T-helper 17 cell (primary cell): ENCODE data around the gene STK39. TPM values are rescaled to one million over a fixed set of nuclear protein-coding genes. Genes with fewer than 3 reads are reported as not detected.
"Not testable (repeated sequence)": the region's sequence is repeated elsewhere in the genome, so short reads cannot be mapped to it uniquely, and the experiment has no call there.

Experiments
- ATAC-seq: fragments of 150-1000 bp; cut with Tn5 transposase; 2 replicates; pipeline ENCODE4 v1.10.0; 2021; ENCODE audit warnings: mild to moderate bottlenecking, moderate library complexity
- DNase-seq, 3 donors: peaks; one replicate each; pipeline versions ENCODE4 v3.0.0 to v3.0.0-alpha.2; 2020 to 2021
- H3K9me3 ChIP-seq: one replicate; pipeline ENCODE4 v1.7.0; 2013; ENCODE audit warnings: low read length, mild to moderate bottlenecking; ENCODE audit not compliant: control insufficient read depth, poor library complexity, severe bottlenecking
- H3K27ac Mint-ChIP-seq: one replicate; pipeline ENCODE4 v1.8.0; 2022; ENCODE audit warnings: mild to moderate bottlenecking, moderate library complexity, mixed read lengths
- H3K27me3 Mint-ChIP-seq: one replicate; pipeline ENCODE4 v1.8.0; 2022; ENCODE audit warnings: mixed read lengths
- H3K36me3 Mint-ChIP-seq: one replicate; pipeline ENCODE4 v1.8.0; 2022; ENCODE audit warnings: low read depth, mixed read lengths
- H3K4me1 Mint-ChIP-seq: one replicate; pipeline ENCODE4 v1.8.0; 2022; ENCODE audit warnings: mild to moderate bottlenecking, mixed read lengths
- H3K4me3 Mint-ChIP-seq: one replicate; pipeline ENCODE4 v1.8.0; 2022; ENCODE audit warnings: mild to moderate bottlenecking, moderate library complexity, mixed read lengths
- total RNA-seq, 4 donors: library from RNA in 2 of 4; stranded (reverse) in 2 of 4; gene quantifications; one replicate each; pipeline ENCODE4 v1.2.3 and lab custom pipeline; 2022 to 2026

The STK39 gene
- total RNA-seq, 2 donors from 2014 or later: 24.1 to 26.1 TPM

GRCh38 chr2:168138374-168138773, 109.0 kb downstream of the STK39 start:
- H3K27me3 Mint-ChIP-seq: no peaks in the 10 kb centered on the region
- H3K4me3 Mint-ChIP-seq: no peak overlapping the region
- ATAC-seq: no peak
- peaks cover 17% of the 10 kb centered on the region for H3K4me1 Mint-ChIP-seq
- H3K36me3 Mint-ChIP-seq: peaks cover 13% of the 10 kb centered on the region
- no peaks in the 10 kb centered on the region for H3K9me3 ChIP-seq
- peak overlapping the region; percentile 66 for H3K27ac Mint-ChIP-seq
- no peak for DNase-seq

- Mint-ChIP-seq H3K27ac (peak overlapping the region; percentile 66), H3K27me3 (no peaks in the 10 kb centered on the region), H3K4me3 (no peak overlapping the region), H3K4me1 (peaks cover 15% of the 10 kb centered on the region), H3K36me3 (peaks cover 13% of the 10 kb centered on the region)
- no peaks in the 10 kb centered on the region for H3K9me3 ChIP-seq
- ATAC-seq (no peak), DNase-seq (no peak)
These were observed 109.8 kb downstream of the STK39 start for GRCh38 chr2:168137510-168138180.

GRCh38 chr2:168136392-168136977, 110.9 kb downstream of the STK39 start:
- ATAC-seq: peak; percentile 61
- Mint-ChIP-seq H3K27ac (no peak overlapping the region), H3K4me3 (no peak overlapping the region), H3K4me1 (peaks cover 21% of the 10 kb centered on the region), H3K27me3 (no peaks in the 10 kb centered on the region), H3K36me3 (peaks cover 19% of the 10 kb centered on the region)
- H3K9me3 ChIP-seq: no peaks in the 10 kb centered on the region
- no peak for DNase-seq

GRCh38 chr2:168135630-168136029, 111.8 kb downstream of the STK39 start:
- H3K36me3 Mint-ChIP-seq: peaks cover 19% of the 10 kb centered on the region
- peaks cover 21% of the 10 kb centered on the region for H3K4me1 Mint-ChIP-seq
- H3K27me3 Mint-ChIP-seq: no peaks in the 10 kb centered on the region
- ATAC-seq (no peak), DNase-seq (no peak)
- H3K9me3 ChIP-seq: no peaks in the 10 kb centered on the region
- no peak overlapping the region for H3K4me3 Mint-ChIP-seq
- H3K27ac Mint-ChIP-seq: no peak overlapping the region

DNA sequence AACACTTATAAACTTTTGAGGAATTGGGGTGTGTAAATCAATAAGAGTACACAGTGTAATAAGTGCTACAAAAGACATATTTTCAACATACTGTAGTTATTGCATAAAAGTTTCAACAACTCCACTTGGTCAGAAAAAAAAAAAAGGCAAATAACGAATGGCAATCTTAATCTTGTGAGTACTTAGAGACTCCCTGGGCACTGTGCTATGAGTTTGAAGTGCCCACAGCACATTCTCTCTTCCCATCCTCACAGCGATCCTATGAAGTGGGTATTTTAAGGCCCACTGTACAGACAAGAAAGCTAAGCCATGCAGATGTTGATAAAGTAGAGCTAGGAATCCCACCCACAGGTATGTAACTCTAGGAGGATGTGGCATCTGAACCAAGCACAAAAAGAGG, 112.3 kb downstream of the STK39 start:
- H3K27ac Mint-ChIP-seq: no peak overlapping the region
- H3K9me3 ChIP-seq: no peaks in the 10 kb centered on the region
- H3K4me3 Mint-ChIP-seq: no peak overlapping the region
- peaks cover 19% of the 10 kb centered on the region for H3K36me3 Mint-ChIP-seq
- peaks cover 21% of the 10 kb centered on the region for H3K4me1 Mint-ChIP-seq
- no peaks in the 10 kb centered on the region for H3K27me3 Mint-ChIP-seq
- DNase-seq (no peak), ATAC-seq (no peak)

DNA sequence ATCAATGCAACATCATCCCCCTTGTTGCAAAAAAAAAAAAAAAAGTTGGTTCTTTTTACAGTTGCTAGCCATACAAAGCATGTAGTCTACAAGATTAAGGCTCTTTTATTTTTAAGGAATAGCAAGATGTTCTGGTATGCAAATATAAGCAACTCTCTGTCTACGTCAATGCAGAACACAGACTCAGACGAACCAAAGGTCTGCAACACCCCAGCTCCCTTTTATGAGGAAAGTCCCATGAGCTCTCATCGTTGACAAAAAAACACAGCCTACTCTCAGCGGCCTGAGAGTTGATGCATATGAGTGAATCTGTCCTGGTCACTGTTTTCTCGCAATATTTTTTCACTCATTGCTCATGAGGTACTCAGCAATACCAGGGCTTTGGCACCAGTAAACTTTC, 112.9 kb downstream of the STK39 start:
- H3K4me3 Mint-ChIP-seq: no peak overlapping the region
- no peaks in the 10 kb centered on the region for H3K27me3 Mint-ChIP-seq
- H3K9me3 ChIP-seq: no peaks in the 10 kb centered on the region
- ATAC-seq (no peak), DNase-seq (no peak)
- no peak overlapping the region for H3K27ac Mint-ChIP-seq
- H3K36me3 Mint-ChIP-seq: peaks cover 19% of the 10 kb centered on the region
- H3K4me1 Mint-ChIP-seq: peaks cover 19% of the 10 kb centered on the region

- DNase-seq (no peak), ATAC-seq (no peak)
- no peaks in the 10 kb centered on the region for H3K9me3 ChIP-seq
- Mint-ChIP-seq H3K27ac (peak overlapping the region; percentile 49), H3K36me3 (peaks cover 21% of the 10 kb centered on the region), H3K4me1 (peaks cover 19% of the 10 kb centered on the region), H3K27me3 (no peaks in the 10 kb centered on the region), H3K4me3 (no peak overlapping the region)
These were observed 115.0 kb downstream of the STK39 start for GRCh38 chr2:168132389-168132788.

GRCh38 chr2:168130346-168130745, 117.0 kb downstream of the STK39 start:
- ATAC-seq (no peak), DNase-seq (no peak)
- peaks cover 13% of the 10 kb centered on the region for H3K4me1 Mint-ChIP-seq
- H3K4me3 Mint-ChIP-seq: no peak overlapping the region
- peaks cover 29% of the 10 kb centered on the region for H3K36me3 Mint-ChIP-seq
- H3K27me3 Mint-ChIP-seq: no peaks in the 10 kb centered on the region
- H3K27ac Mint-ChIP-seq: peak overlapping the region; percentile 19
- H3K9me3 ChIP-seq: no peaks in the 10 kb centered on the region

DNA sequence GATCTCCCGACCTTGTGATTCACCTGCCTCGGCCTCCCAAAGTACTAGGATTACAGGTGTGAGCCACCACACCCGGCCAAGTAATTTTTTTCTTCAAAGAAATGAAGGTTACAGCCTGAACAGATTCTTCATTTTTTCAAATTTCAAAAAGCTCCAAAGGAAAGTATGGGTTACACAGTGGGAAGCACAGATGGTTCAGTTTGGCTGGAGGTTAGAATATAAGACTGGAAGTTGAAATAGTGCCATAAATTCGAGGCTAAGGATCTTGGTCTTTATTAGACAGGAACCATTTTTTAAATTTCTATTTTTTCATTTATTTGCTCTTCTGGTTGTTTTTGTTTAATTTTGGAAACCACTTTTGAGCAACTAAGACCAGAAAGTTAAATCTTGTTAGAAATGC, 120.0 kb downstream of the STK39 start:
- Mint-ChIP-seq H3K4me1 (peaks cover 8% of the 10 kb centered on the region), H3K36me3 (peaks cover 24% of the 10 kb centered on the region), H3K4me3 (no peak overlapping the region), H3K27ac (no peak overlapping the region), H3K27me3 (no peaks in the 10 kb centered on the region)
- H3K9me3 ChIP-seq: no peaks in the 10 kb centered on the region
- ATAC-seq (no peak), DNase-seq (no peak)

GRCh38 chr2:168122210-168122609, 125.2 kb downstream of the STK39 start:
- not testable (repeated sequence) for H3K27me3 Mint-ChIP-seq, DNase-seq, ATAC-seq, H3K4me3 Mint-ChIP-seq, H3K27ac Mint-ChIP-seq, H3K4me1 Mint-ChIP-seq, H3K9me3 ChIP-seq
- peaks cover 13% of the 10 kb centered on the region for H3K36me3 Mint-ChIP-seq

- Mint-ChIP-seq H3K4me1 (no peaks in the 10 kb centered on the region), H3K36me3 (peaks cover 7% of the 10 kb centered on the region), H3K27me3 (no peaks in the 10 kb centered on the region), H3K27ac (no peak overlapping the region), H3K4me3 (no peak overlapping the region)
- no peak for DNase-seq
- ATAC-seq: no peak
- H3K9me3 ChIP-seq: no peaks in the 10 kb centered on the region
These were observed 126.7 kb downstream of the STK39 start for GRCh38 chr2:168120730-168121129.

DNA sequence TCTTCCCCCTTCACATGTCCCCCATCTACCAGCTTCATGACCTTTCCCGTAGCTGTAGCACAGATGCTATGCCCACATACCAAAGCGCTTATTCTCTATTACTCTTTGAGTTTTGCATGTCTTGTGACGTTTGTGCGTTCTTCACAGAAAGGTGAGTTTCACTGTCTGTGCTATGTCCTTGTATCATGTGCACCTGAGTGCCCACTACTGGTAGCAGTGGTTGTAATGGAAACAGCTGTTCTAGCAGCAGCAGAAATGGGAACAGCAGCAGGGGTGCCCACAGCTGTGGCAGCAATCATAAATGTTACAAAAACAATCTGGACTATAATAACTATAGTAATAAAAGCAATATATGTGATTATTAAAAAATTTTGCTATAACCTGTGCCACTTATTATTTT, 127.1 kb downstream of the STK39 start:
- no peak overlapping the region for H3K27ac Mint-ChIP-seq
- H3K4me1 Mint-ChIP-seq: peaks cover 2% of the 10 kb centered on the region
- DNase-seq (no peak), ATAC-seq (no peak)
- no peaks in the 10 kb centered on the region for H3K9me3 ChIP-seq
- no peaks in the 10 kb centered on the region for H3K27me3 Mint-ChIP-seq
- no peak overlapping the region for H3K4me3 Mint-ChIP-seq
- H3K36me3 Mint-ChIP-seq: peaks cover 7% of the 10 kb centered on the region

DNA sequence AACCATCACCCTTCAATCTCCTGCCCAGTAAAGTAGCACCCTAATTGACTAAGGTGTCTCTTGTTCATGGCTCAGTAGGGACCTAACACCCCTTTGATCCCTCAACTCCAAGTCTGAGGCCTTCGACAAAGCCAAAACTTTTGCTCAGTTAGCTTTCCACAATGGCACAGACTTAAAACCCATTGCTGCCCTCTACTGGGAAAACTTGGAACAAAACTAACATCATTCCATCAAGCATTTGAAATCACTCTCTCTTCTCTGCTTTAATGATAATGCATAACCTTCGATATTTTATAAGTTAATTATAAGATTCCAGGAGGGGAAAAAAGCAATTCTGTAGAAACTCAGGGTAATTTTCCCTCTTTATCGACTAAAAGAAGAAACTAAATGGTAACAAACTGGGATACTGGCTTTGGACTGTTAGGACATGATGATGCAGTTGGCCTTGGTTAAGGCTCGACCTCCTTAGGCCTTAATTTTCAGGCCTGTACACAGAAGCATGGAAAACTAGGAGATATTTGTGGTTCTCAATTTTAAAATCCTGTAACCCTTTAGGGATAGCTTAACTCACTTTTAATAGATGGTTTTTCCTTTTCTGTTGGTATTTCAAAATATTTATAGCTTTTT, 127.8 kb downstream of the STK39 start:
- H3K4me1 Mint-ChIP-seq: peaks cover 2% of the 10 kb centered on the region
- no peak for DNase-seq
- H3K27ac Mint-ChIP-seq: no peak overlapping the region
- H3K27me3 Mint-ChIP-seq: no peaks in the 10 kb centered on the region
- H3K36me3 Mint-ChIP-seq: peaks cover 6% of the 10 kb centered on the region
- no peak overlapping the region for H3K4me3 Mint-ChIP-seq
- ATAC-seq: peak; percentile 27
- no peaks in the 10 kb centered on the region for H3K9me3 ChIP-seq
